ENCODE results near the gene ENPP1. TPM values are rescaled to one million over a fixed set of nuclear protein-coding genes. Genes with fewer than 3 reads are reported as not detected.
"Not testable (repeated sequence)": the region's sequence is repeated elsewhere in the genome, so short reads cannot be mapped to it uniquely, and the experiment has no call there.

ENPP1 gene
- total RNA-seq, 2 experiments from 2014 or later: 0.08 TPM

- intact Hi-C loops (cut with DNase I, micrococcal nuclease): loop anchor here (2.0 to 10.0 kb wide), 4 partner anchors 129 to 1027 kb away; no protein-coding TSS in a partner anchor
Observed at GRCh38 chr6:131911951-131912350, 104.1 kb downstream of the ENPP1 start.

GRCh38 chr6:131914234-131914633 is 106.4 kb downstream of the ENPP1 start:
- POLR2A ChIA-PET: no interaction called here
- Mint-ChIP-seq H3K4me3 (no peak overlapping the region), H3K36me3 (ENCODE audit: low read depth) (no peaks in the 10 kb centered on the region), H3K9me3 (no peaks in the 10 kb centered on the region), H3K27me3 (peaks cover 84% of the 10 kb centered on the region), H3K27ac (no peak overlapping the region), H3K4me1 (ENCODE audit: low read depth) (peaks cover 15% of the 10 kb centered on the region)
- no peak for TF ChIP-seq CTCF (IDR thresholded peaks at IDR 0.05)
- intact Hi-C loops (cut with DNase I, micrococcal nuclease): loop anchor here (10.0 kb wide), 2 partner anchors 219 to 571 kb away; no protein-coding TSS in a partner anchor
- Histone ChIP-seq H3K36me3 (ENCODE audit: insufficient read depth, low read length) (no peaks in the 10 kb centered on the region), H3K27me3 (ENCODE audit: control insufficient read depth in 1 of 2, insufficient read depth in 2 of 2, low read length in 2 of 2) (peaks cover 2 to 23% of the 10 kb centered on the region in 2 experiments), H3K27ac (ENCODE audit: low read depth in 1 of 2, low read length in 2 of 2) (no peak overlapping the region), H3K9me3 (ENCODE audit: control insufficient read depth in 1 of 2, insufficient read depth in 1 of 2, low read length in 2 of 2) (peaks cover 0 to 8% of the 10 kb centered on the region in 2 experiments), H3K4me3 (ENCODE audit: low read length) (no peak overlapping the region), H3K4me1 (ENCODE audit: insufficient read depth, low read length) (no peaks in the 10 kb centered on the region)
- DNase-seq (no peak), ATAC-seq (ENCODE audit: poor library complexity) (no peak)
- CTCF ChIA-PET: no interaction called here

More at GRCh38 chr6:131911951-131912350, 104.1 kb downstream of the ENPP1 start:
- ATAC-seq (ENCODE audit: poor library complexity) (no peak), DNase-seq (no peak)
- Mint-ChIP-seq H3K4me1 (ENCODE audit: low read depth) (peaks cover 15% of the 10 kb centered on the region), H3K4me3 (no peak overlapping the region), H3K9me3 (no peaks in the 10 kb centered on the region), H3K27me3 (peaks cover 67% of the 10 kb centered on the region), H3K27ac (no peak overlapping the region), H3K36me3 (ENCODE audit: low read depth) (no peaks in the 10 kb centered on the region)
- H3K27ac ChIP-seq (ENCODE audit: low read depth in 1 of 2, low read length in 2 of 2): no peak overlapping the region
- H3K9me3 ChIP-seq (ENCODE audit: control insufficient read depth in 1 of 2, insufficient read depth in 1 of 2, low read length in 2 of 2): no peaks in the 10 kb centered on the region
- ChIA-PET CTCF (no interaction called here), POLR2A (no interaction called here)
- H3K36me3 ChIP-seq (ENCODE audit: insufficient read depth, low read length): no peaks in the 10 kb centered on the region
- H3K4me1 ChIP-seq (ENCODE audit: insufficient read depth, low read length): no peaks in the 10 kb centered on the region
- no peak overlapping the region for H3K4me3 ChIP-seq (ENCODE audit: low read length)
- peaks cover 2 to 23% of the 10 kb centered on the region in 2 experiments for H3K27me3 ChIP-seq (ENCODE audit: control insufficient read depth in 1 of 2, insufficient read depth in 2 of 2, low read length in 2 of 2)
- no peak for TF ChIP-seq CTCF (IDR thresholded peaks at IDR 0.05)

DNA sequence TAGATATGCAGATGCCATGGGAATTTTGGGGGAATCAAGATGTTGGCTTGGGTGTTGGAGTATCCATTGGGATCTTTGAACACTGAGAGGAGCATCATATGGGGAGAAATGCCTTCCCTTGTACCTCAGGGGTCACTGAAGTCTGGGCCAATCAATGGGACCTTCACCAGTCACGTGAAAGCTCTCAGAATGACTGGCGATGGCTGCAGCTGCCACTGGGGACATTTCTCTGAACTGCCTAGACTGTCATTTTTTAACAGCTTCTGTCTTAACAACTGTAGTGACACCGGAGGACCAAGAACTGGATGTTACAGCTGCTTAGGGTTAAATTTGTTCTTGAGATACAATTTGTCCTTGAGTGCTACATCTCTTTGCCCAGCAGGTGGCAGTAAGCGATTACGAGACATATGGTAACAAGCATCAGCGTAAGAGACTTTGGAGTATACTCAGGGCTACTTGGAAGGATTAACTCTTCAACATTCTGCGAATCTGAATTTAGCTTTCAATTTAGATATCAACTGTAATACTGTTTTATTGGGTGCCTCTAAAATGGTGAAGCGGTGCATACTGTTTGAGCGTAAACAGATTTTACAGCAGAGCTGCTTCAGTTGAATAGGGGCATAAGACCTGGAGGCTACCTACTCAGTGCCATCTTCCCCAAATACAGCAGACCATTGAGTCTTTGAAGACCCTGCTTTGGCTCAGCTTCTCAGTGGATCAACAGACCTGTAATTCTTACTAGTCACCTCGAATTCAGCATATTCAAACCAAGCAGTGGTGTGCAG is 107.3 kb downstream of the ENPP1 start:
- peaks cover 0 to 8% of the 10 kb centered on the region in 2 experiments for H3K9me3 ChIP-seq (ENCODE audit: control insufficient read depth in 1 of 2, insufficient read depth in 1 of 2, low read length in 2 of 2)
- ChIA-PET CTCF (interaction anchor here (0.5 to 1.5 kb wide), 3 partner anchors 10 to 1030 kb away, joined by 3 to 9 read pairs (median 3); no protein-coding TSS in a partner anchor), POLR2A (no interaction called here)
- no peaks in the 10 kb centered on the region for H3K36me3 ChIP-seq (ENCODE audit: insufficient read depth, low read length)
- no peak overlapping the region for H3K4me3 Mint-ChIP-seq
- no peak overlapping the region for H3K4me3 ChIP-seq (ENCODE audit: low read length)
- DNase-seq: peak in 13 of 14 experiments; percentile 5 to 68 (median 24)
- no peaks in the 10 kb centered on the region for H3K4me1 ChIP-seq (ENCODE audit: insufficient read depth, low read length)
- H3K4me1 Mint-ChIP-seq (ENCODE audit: low read depth): peaks cover 6% of the 10 kb centered on the region
- intact Hi-C loops (cut with DNase I, micrococcal nuclease): loop anchor here (10.0 kb wide), 2 partner anchors 220 to 570 kb away; no protein-coding TSS in a partner anchor
- H3K27me3 Mint-ChIP-seq: peaks cover 84% of the 10 kb centered on the region
- no peak overlapping the region for H3K27ac ChIP-seq (ENCODE audit: low read depth in 1 of 2, low read length in 2 of 2)
- TF ChIP-seq CTCF (IDR thresholded peaks at IDR 0.05): peak; percentile 79
- peaks cover 2 to 23% of the 10 kb centered on the region in 2 experiments for H3K27me3 ChIP-seq (ENCODE audit: control insufficient read depth in 1 of 2, insufficient read depth in 2 of 2, low read length in 2 of 2)
- no peaks in the 10 kb centered on the region for H3K9me3 Mint-ChIP-seq
- peak; percentile 60 for ATAC-seq (ENCODE audit: poor library complexity)
- no peaks in the 10 kb centered on the region for H3K36me3 Mint-ChIP-seq (ENCODE audit: low read depth)
- H3K27ac Mint-ChIP-seq: no peak overlapping the region

GRCh38 chr6:131916091-131916796 is 108.4 kb downstream of the ENPP1 start:
- H3K36me3 ChIP-seq (ENCODE audit: insufficient read depth, low read length); DNase-seq; ATAC-seq (ENCODE audit: poor library complexity); H3K36me3 Mint-ChIP-seq (ENCODE audit: low read depth); H3K4me3 Mint-ChIP-seq; H3K9me3 Mint-ChIP-seq; H3K9me3 ChIP-seq (ENCODE audit: control insufficient read depth in 1 of 2, insufficient read depth in 1 of 2, low read length in 2 of 2); H3K4me1 ChIP-seq (ENCODE audit: insufficient read depth, low read length); H3K27ac ChIP-seq (ENCODE audit: low read depth in 1 of 2, low read length in 2 of 2); H3K4me1 Mint-ChIP-seq (ENCODE audit: low read depth); H3K4me3 ChIP-seq (ENCODE audit: low read length); POLR2A ChIA-PET; H3K27ac Mint-ChIP-seq: not testable (repeated sequence)
- CTCF ChIA-PET: interaction anchor here (1.5 kb wide), 1 partner anchor 9 kb away, joined by 9 read pairs; no protein-coding TSS in a partner anchor
- peaks cover 77% of the 10 kb centered on the region for H3K27me3 Mint-ChIP-seq
- intact Hi-C loops (cut with DNase I, micrococcal nuclease): loop anchor here (10.0 kb wide), 2 partner anchors 221 to 569 kb away; no protein-coding TSS in a partner anchor
- H3K27me3 ChIP-seq (ENCODE audit: control insufficient read depth in 1 of 2, insufficient read depth in 2 of 2, low read length in 2 of 2): peaks cover 2 to 23% of the 10 kb centered on the region in 2 experiments

All from CD4-positive, alpha-beta T cell (primary cell).